ENCODE results near the gene TMEM11. TPM values are rescaled to one million over a fixed set of nuclear protein-coding genes. Genes with fewer than 3 reads are reported as not detected.

The TMEM11 gene
- total and polyA plus RNA-seq, 2 of the 8 experiments (the other 6 are each of a cell fraction or from before 2014, with no cell fraction given): 33.3 to 90.4 TPM

GRCh38 chr17:21189361-21189760, 24.6 kb downstream of the TMEM11 start:
- 93% methylated on average over 4 of the region's 4 CpGs; no CpG with 5 or more reads in 1 of the 2 experiments for WGBS, 2 experiments (ENCODE audit: extremely low coverage in 1 of 2, insufficient coverage in 1 of 2, insufficient read length in 1 of 2, insufficient replicate concordance in 2 of 2, low coverage in 1 of 2, low lambda C conversion rate in 2 of 2, missing lambda C conversion rate in 1 of 2)
- no peak overlapping the region for H2BK5ac ChIP-seq (ENCODE audit: low read depth, low read length)
- no peaks in the 10 kb centered on the region for H3K79me1 ChIP-seq (ENCODE audit: low read depth, low read length)
- H3K18ac ChIP-seq (ENCODE audit: extremely low read depth, low read length): no peak overlapping the region
- H2BK120ac ChIP-seq (replicated peaks; ENCODE audit: low read depth, low read length): no peak overlapping the region
- peaks cover 0 to 3% (median 1%) of the 10 kb centered on the region in 4 experiments; a peak in 2 of 8 replicates for H3K36me3 ChIP-seq (ENCODE audit: control insufficient read depth in 2 of 4, insufficient read depth in 4 of 4, low read length in 3 of 4)
- H3K79me2 ChIP-seq (ENCODE audit: control insufficient read depth in 1 of 2, insufficient read depth in 2 of 2, low read length in 2 of 2): no peaks in the 10 kb centered on the region
- no peak overlapping the region for H2BK20ac ChIP-seq (ENCODE audit: low read length)
- H3K4me1 ChIP-seq (replicated peaks in 1 of 4; ENCODE audit: control insufficient read depth in 3 of 4, insufficient read depth in 4 of 4, low read length in 3 of 4): peaks cover 0 to 3% (median 0%) of the 10 kb centered on the region in 4 experiments; a peak in 1 of 7 replicates
- no peak overlapping the region for H3K4me2 ChIP-seq (ENCODE audit: insufficient read depth in 1 of 2, low read depth in 2 of 2, low read length in 2 of 2)
- H4K5ac ChIP-seq (ENCODE audit: insufficient read length, low read depth, low read length): no peak overlapping the region
- ChIA-PET POLR2A (ENCODE audit: partially characterized antibody) (interaction anchor here (0.6 to 1.1 kb wide), 2 partner anchors 33 to 137 kb away, joined by 3 to 4 read pairs; no protein-coding TSS in a partner anchor), CTCF (ENCODE audit: partially characterized antibody) (interaction anchor here (0.8 to 2.1 kb wide), 4 partner anchors 12 to 15 kb away, joined by 3 to 6 read pairs (median 3); no protein-coding TSS in a partner anchor)
- H3K14ac ChIP-seq (ENCODE audit: insufficient read length): no peak overlapping the region
- H2AFZ ChIP-seq (ENCODE audit: low read length): no peak overlapping the region
- no peak overlapping the region for H2AK5ac ChIP-seq (ENCODE audit: low read depth, low read length)
- no peak for FAIRE-seq
- H3K9ac ChIP-seq (replicated peaks in 1 of 4; ENCODE audit: extremely low read depth in 1 of 4, low read depth in 3 of 4, low read length in 3 of 4): no peak overlapping the region
- H3K27ac ChIP-seq (ENCODE audit: low read depth, low read length): no peak overlapping the region
- H4K20me1 ChIP-seq (replicated peaks in 1 of 2; ENCODE audit: control insufficient read depth in 1 of 2, insufficient read depth in 2 of 2, low read length in 2 of 2): no peaks in the 10 kb centered on the region
- H4K91ac ChIP-seq (replicated peaks; ENCODE audit: insufficient read length, low read length): no peak overlapping the region
- no peak overlapping the region for H2BK12ac ChIP-seq (ENCODE audit: low read depth, low read length)
- no peaks in the 10 kb centered on the region for H3K27me3 ChIP-seq (replicated peaks in 1 of 4; ENCODE audit: control insufficient read depth in 3 of 4, extremely low read depth in 1 of 4, insufficient read depth in 3 of 4, low read length in 3 of 4)
- H2BK15ac ChIP-seq (ENCODE audit: low read length): no peak overlapping the region
- DNase-seq (ENCODE audit: low read depth in 1 of 2, low spot score in 2 of 2): no peak
- H3K4me3 ChIP-seq (ENCODE audit: extremely low read depth in 1 of 4, insufficient read depth in 2 of 4, low read depth in 3 of 4, low read length in 4 of 4): no peak overlapping the region
- no peak overlapping the region for H3K4ac ChIP-seq (replicated peaks; ENCODE audit: insufficient read length, low read depth, low read length)
- no peaks in the 10 kb centered on the region for H3K23me2 ChIP-seq (ENCODE audit: low read depth, low read length)
- H3K56ac ChIP-seq (replicated peaks; ENCODE audit: insufficient read length, low read depth, low read length): no peak overlapping the region
- H3K9me3 ChIP-seq (ENCODE audit: insufficient read depth in 2 of 2, low read depth in 1 of 2, low read length in 1 of 2): no peaks in the 10 kb centered on the region
- no peak overlapping the region for H4K8ac ChIP-seq (ENCODE audit: extremely low read depth, insufficient read depth, low read length)
- no peak overlapping the region for H3K23ac ChIP-seq (ENCODE audit: insufficient read length)
- TF ChIP-seq CBX8 (IDR thresholded peaks at IDR 0.05; ENCODE audit: borderline replicate concordance, low read depth, low read length): no peak
- no peak for TF ChIP-seq TCF12 (IDR thresholded peaks at IDR 0.05; ENCODE audit: low read depth, low read length)
- TF ChIP-seq ZNF274 (IDR thresholded peaks at IDR 0.05; ENCODE audit: borderline replicate concordance, extremely low read depth, low read length): no peak
- TF ChIP-seq BCL11A (IDR thresholded peaks at IDR 0.05; ENCODE audit: low read depth in 2 of 2, low read length in 2 of 2): no peak
- no peak for TF ChIP-seq BACH1 (IDR thresholded peaks at IDR 0.05; ENCODE audit: low read length)
- TF ChIP-seq RXRA (IDR thresholded peaks at IDR 0.05; ENCODE audit: insufficient read depth, low read depth, low read length): no peak
- no peak for TF ChIP-seq NANOG (IDR thresholded peaks at IDR 0.05; ENCODE audit: insufficient read depth, low read depth, low read length, poor library complexity, severe bottlenecking)
- no peak for TF ChIP-seq SAP30 (IDR thresholded peaks at IDR 0.05; ENCODE audit: insufficient read depth, insufficient replicate concordance, low read length)
- no peak for TF ChIP-seq CEBPB (IDR thresholded peaks at IDR 0.05; ENCODE audit: low read depth, low read length)
- no peak for TF ChIP-seq YY1 (IDR thresholded peaks at IDR 0.05; ENCODE audit: low read depth, low read length)
- no peak for TF ChIP-seq KDM4A (IDR thresholded peaks at IDR 0.05; ENCODE audit: low read depth, low read length, severe bottlenecking)
- no peak for TF ChIP-seq BRCA1 (IDR thresholded peaks at IDR 0.05; ENCODE audit: low read depth, low read length)
- no peak for TF ChIP-seq CHD1 (IDR thresholded peaks at IDR 0.05; ENCODE audit: low read depth, low read length)
- TF ChIP-seq RNF2 (IDR thresholded peaks at IDR 0.05; ENCODE audit: borderline replicate concordance, low read depth, low read length, missing control alignments, poor library complexity, severe bottlenecking): no peak

All from H1 (cell line).